Gastrocnemius medialis (tissue), 4 donors: Measurements from ENCODE around the gene RWDD2A. TPM values are rescaled to one million over a fixed set of nuclear protein-coding genes. Genes with fewer than 3 reads are reported as not detected.
A peak's percentile ranks its signal among the peaks of the same experiment; 100 is the strongest.

Experiments used
- ATAC-seq, 2 donors: fragments of 150-250 bp; one replicate each; pipeline ENCODE4 v1.9.1; 2016
- DNase-seq, 2 donors: peaks; one replicate each; pipeline ENCODE4 v3.0.0-alpha.2; 2019
- H3K27ac ChIP-seq, 4 donors: fragments of 200-600 bp; sonication (generic); 1 replicate in 1 of 4; 2 replicates in 3 of 4; pipeline ENCODE4 v1.5.1; 2016 to 2018; ENCODE audit warnings: mild to moderate bottlenecking in 2 of 4, moderate library complexity in 1 of 4
- H3K27me3 ChIP-seq, 3 donors: fragments of 200-600 bp; sonication (generic) in 2 of 3; 1 replicate in 1 of 3; 2 replicates in 2 of 3; pipeline versions ENCODE4 v1.5.1 to v1.6.0; 2016 to 2019; ENCODE audit warnings: mild to moderate bottlenecking in 1 of 3, moderate library complexity in 1 of 3
- H3K36me3 ChIP-seq, 2 donors: fragments of 200-600 bp; sonication (generic) in 1 of 2; one replicate each; pipeline ENCODE4 v1.5.1; 2017 to 2018
- H3K4me1 ChIP-seq, 2 donors: fragments of 200-600 bp; sonication (generic) in 1 of 2; one replicate each; pipeline ENCODE4 v1.5.1; 2016 to 2017; ENCODE audit warnings: mild to moderate bottlenecking in 2 of 2
- H3K4me3 ChIP-seq, 4 donors: fragments of 200-600 bp; sonication (generic) in 3 of 4; 1 replicate in 1 of 4; 2 replicates in 3 of 4; pipeline ENCODE4 v1.5.1; 2016 to 2019; ENCODE audit warnings: mild to moderate bottlenecking in 2 of 4
- H3K9me3 ChIP-seq, 3 donors: fragments of 200-600 bp; sonication (generic) in 2 of 3; 1 replicate in 1 of 3; 2 replicates in 2 of 3; pipeline ENCODE4 v1.5.1; 2016 to 2019
- POLR2A ChIP-seq, 2 donors: fragments of 450-650 bp; IDR thresholded peaks; one replicate each; pipeline ENCODE4 v1.6.1; 2017; ENCODE audit warnings: antibody characterized with exemption in 2 of 2, mild to moderate bottlenecking in 2 of 2, moderate library complexity in 2 of 2
- in situ Hi-C, 4 donors: fragments of 200-750 bp; cut with MboI; loops; one replicate each; pipeline versions ENCODE4 v1.15.0 to v1.8.0; 2017; ENCODE audit warnings: low sequenced_read_pairs in 4 of 4
- intact Hi-C: fragments of 100-400 bp; cut with DNase I; formaldehyde crosslinking; loops from one replicate; pipeline ENCODE4 v1.15.1; 2023; ENCODE audit warnings: low total_unique reads
- total RNA-seq, 4 donors: library from RNA; depleted of rRNA; stranded (reverse); fragments of >200 nt; gene quantifications; one replicate each; pipeline versions ENCODE4 v1.1.0 to v1.2.3, GENCODE V29; 2016
- TF ChIP-seq, protein P1 (sequence below), 5 experiments: fragments of 450-650 bp in 3 of 5; fragments of 200-600 bp in 2 of 5; sonication (generic) in 2 of 5; IDR thresholded peaks in 4 of 5; conservative IDR thresholded peaks in 1 of 5; 1 replicate in 4 of 5; 2 replicates in 1 of 5; pipeline ENCODE4 v1.5.1; 2016 to 2019; ENCODE audit warnings: antibody characterized with exemption in 5 of 5, mild to moderate bottlenecking in 3 of 5, moderate library complexity in 3 of 5

The RWDD2A gene
- total RNA-seq, 4 donors from 2014 or later, result 0.61 to 1.9 (median 1.2) TPM

DNA sequence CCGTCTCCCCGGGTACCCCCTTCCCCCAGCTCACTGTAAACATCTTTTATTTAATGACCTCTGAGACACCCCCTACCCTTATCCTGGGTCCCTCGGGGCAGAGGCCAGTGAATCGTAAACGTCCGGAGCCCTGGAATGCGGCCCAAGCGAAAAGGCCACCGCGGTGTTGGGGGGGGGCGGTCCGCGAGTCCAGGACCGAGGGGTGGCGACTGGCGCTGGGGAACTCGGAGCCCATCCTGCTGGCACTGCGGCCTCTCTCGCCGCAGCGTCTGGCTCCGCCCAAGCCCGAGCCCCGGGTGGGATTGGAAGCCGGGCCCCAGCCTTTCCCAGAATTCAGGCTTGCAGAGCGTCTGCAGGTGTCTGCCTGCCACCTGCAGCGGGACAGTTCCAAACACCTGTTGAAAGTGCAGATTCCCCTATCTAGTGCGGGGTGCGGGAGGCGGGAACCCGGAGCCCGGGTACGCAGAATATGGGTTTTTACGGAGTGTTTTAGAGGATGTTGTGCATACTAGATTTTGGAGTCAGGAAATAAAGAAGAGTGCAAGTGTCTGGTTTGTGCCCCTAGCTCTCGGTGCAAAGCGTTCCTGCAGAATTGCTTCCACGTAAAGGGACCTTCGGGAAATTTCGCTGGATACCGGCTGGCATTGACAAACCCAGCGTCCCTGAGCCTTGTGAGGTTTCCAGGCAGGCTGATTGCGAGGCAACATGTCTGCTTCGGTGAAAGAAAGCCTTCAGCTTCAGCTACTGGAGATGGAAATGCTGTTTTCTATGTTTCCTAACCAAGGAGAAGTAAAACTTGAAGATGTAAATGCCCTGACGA is 800 bp downstream of the RWDD2A start:
- in situ Hi-C loops, result loop anchor here in 2 of 4 donors (10.0 to 25.0 kb wide), 2 partner anchors 129 to 957 kb away; partner anchors contain the start of genes DOP1A (in 1 of the 2), IBTK (in 1 of the 2) and UBE3D (in 1 of the 2)
- peak; percentile 10 to 23 for DNase-seq

DNA sequence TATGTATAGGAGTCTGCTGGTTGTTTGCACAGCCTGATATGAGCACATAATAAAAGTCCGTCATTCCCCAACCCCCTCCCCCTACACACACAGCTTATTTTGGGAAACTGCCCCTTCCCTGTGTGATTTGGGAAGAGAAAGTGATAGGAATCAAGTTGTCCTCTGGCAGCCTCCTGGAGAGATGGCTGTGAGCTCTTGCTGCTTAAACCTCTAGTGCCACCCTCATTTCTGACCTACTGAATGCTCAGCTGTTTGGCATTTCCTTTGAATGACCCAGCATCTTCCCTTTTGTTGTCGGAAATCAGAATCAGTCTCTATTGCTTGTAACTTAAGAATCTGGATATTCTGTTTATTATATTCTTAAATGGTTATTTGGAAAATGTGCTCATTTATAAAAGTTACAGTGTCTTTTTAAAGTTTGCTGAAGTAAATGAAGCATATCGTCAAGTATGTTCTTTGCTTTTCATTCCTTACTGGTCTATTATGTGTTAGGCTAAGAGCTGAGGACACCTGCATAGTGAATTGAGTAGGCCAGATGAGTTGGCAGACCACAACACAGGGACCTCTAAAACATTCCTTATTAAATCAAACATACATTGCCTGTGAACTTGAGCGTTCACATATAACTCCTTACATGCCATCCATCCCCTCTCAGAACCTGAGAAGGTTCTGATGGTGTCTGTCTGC is 5.5 kb downstream of the RWDD2A start:
- DNase-seq (no peak), ATAC-seq (no peak)
- Histone ChIP-seq H3K36me3 (peaks cover 0 to 13% of the 10 kb centered on the region in 2 donors), H3K4me3 (no peak overlapping the region), H3K27ac (peak overlapping the region in 1 of 4 donors; percentile 62), H3K9me3 (no peaks in the 10 kb centered on the region), H3K4me1 (peaks cover 6 to 12% of the 10 kb centered on the region in 2 donors), H3K27me3 (no peaks in the 10 kb centered on the region)
- no peak for TF ChIP-seq POLR2A (IDR thresholded peaks at IDR 0.05)
- TF ChIP-seq, protein P1, sequence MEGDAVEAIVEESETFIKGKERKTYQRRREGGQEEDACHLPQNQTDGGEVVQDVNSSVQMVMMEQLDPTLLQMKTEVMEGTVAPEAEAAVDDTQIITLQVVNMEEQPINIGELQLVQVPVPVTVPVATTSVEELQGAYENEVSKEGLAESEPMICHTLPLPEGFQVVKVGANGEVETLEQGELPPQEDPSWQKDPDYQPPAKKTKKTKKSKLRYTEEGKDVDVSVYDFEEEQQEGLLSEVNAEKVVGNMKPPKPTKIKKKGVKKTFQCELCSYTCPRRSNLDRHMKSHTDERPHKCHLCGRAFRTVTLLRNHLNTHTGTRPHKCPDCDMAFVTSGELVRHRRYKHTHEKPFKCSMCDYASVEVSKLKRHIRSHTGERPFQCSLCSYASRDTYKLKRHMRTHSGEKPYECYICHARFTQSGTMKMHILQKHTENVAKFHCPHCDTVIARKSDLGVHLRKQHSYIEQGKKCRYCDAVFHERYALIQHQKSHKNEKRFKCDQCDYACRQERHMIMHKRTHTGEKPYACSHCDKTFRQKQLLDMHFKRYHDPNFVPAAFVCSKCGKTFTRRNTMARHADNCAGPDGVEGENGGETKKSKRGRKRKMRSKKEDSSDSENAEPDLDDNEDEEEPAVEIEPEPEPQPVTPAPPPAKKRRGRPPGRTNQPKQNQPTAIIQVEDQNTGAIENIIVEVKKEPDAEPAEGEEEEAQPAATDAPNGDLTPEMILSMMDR (IDR thresholded peaks at IDR 0.05 in 4 of 5, conservative IDR thresholded peaks at IDR 0.05 in 1 of 5), result no peak
- in situ Hi-C loops, result loop anchor here in 2 of 4 donors (10.0 to 25.0 kb wide), 2 partner anchors 134 to 961 kb away; partner anchors contain the start of genes DOP1A (in 1 of the 2), IBTK (in 1 of the 2) and UBE3D (in 1 of the 2)
- intact Hi-C loops, result loop anchor here (10.0 kb wide), 1 partner anchor 954 kb away; the partner anchor contains the start of gene IBTK

More for the DNA sequence above, 800 bp downstream of the RWDD2A start:
- peaks cover 0 to 8% of the 10 kb centered on the region in 2 donors for H3K36me3 ChIP-seq
- no peak for TF ChIP-seq POLR2A (IDR thresholded peaks at IDR 0.05)
- TF ChIP-seq, protein P1 (IDR thresholded peaks at IDR 0.05 in 4 of 5, conservative IDR thresholded peaks at IDR 0.05 in 1 of 5), result no peak
- H3K27ac ChIP-seq, result peak overlapping the region; percentile 80 to 90 (median 86)
- peak overlapping the region; percentile 83 to 96 (median 87) for H3K4me3 ChIP-seq
- peak; percentile 37 to 56 for ATAC-seq
- intact Hi-C loops, result loop anchor here (10.0 kb wide), 1 partner anchor 949 kb away; the partner anchor contains the start of gene IBTK
- no peaks in the 10 kb centered on the region for H3K9me3 ChIP-seq
- no peaks in the 10 kb centered on the region for H3K27me3 ChIP-seq
- H3K4me1 ChIP-seq, result peaks cover 6 to 13% of the 10 kb centered on the region in 2 donors

DNA sequence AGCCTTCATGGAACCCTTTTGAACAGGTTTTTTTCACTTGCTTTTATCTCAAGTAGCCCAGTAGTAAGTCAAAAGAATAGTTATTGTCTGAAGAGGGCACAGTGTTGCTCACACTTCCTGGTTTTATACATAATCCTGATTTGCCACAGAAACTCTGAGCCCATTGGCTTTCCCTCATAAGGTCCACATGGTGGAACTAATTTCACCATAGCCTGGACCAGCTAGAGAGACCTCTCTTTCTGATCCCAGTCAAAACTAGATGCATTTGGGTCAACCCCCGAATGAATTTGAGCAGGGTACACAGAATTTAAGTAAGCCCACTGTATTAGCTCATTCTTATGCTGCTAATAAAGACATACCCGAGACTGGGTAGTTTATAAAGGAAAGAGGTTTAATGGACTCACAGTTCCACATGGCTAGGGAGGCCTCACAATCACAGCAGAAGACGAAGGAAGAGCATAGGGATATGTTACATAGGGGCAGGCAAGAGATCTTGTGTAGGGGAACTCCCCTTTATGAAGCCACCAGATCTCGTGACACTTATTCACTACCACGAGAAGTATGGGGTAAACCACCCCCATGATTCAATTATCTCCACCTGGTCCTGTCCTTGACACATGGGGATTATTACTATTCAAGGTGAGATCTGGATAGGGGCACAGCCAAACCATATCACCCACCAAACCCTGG is 6.2 kb downstream of the RWDD2A start:
- ATAC-seq (peak; percentile 16 to 28), DNase-seq (no peak)
- Histone ChIP-seq H3K4me1 (peaks cover under 1 to 8% of the 10 kb centered on the region in 2 donors), H3K27me3 (no peaks in the 10 kb centered on the region), H3K36me3 (peaks cover 0 to 13% of the 10 kb centered on the region in 2 donors), H3K27ac (peak overlapping the region in 1 of 4 donors; percentile 62), H3K9me3 (no peaks in the 10 kb centered on the region), H3K4me3 (no peak overlapping the region)
- intact Hi-C loops (loop anchor here (10.0 kb wide), 1 partner anchor 955 kb away; the partner anchor contains the start of gene IBTK), in situ Hi-C loops (loop anchor here in 2 of 4 donors (10.0 to 25.0 kb wide), 2 partner anchors 135 to 962 kb away; partner anchors contain the start of genes DOP1A (in 1 of the 2), IBTK (in 1 of the 2) and UBE3D (in 1 of the 2))
- TF ChIP-seq, protein P1 (IDR thresholded peaks at IDR 0.05 in 4 of 5, conservative IDR thresholded peaks at IDR 0.05 in 1 of 5), result no peak
- TF ChIP-seq POLR2A (IDR thresholded peaks at IDR 0.05), result no peak

DNA sequence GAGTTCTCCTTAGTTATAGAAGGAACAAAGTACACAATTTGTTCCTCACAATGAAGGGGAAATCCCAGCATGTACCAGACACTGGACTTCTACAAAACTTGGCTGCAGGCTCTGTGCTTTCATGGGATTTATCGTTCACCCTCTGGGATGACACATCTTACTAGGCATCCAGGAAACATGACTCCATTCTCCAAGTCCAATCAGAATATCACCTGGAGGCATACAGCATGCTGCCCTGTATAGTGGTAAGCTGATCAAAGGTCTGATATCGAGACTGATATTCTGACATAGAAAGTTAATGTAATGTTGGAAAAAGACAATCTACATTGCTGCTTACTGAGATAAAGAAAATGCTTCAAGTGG is 6.7 kb downstream of the RWDD2A start:
- no peak for TF ChIP-seq POLR2A (IDR thresholded peaks at IDR 0.05)
- TF ChIP-seq, protein P1 (IDR thresholded peaks at IDR 0.05 in 4 of 5, conservative IDR thresholded peaks at IDR 0.05 in 1 of 5), result no peak
- intact Hi-C loops, result loop anchor here (10.0 kb wide), 1 partner anchor 955 kb away; the partner anchor contains the start of gene IBTK

More for the DNA sequence above, 6.7 kb downstream of the RWDD2A start:
- peaks cover 0 to 6% of the 10 kb centered on the region in 2 donors for H3K4me1 ChIP-seq
- no peaks in the 10 kb centered on the region for H3K27me3 ChIP-seq
- in situ Hi-C loops, result loop anchor here in 2 of 4 donors (10.0 to 25.0 kb wide), 2 partner anchors 135 to 963 kb away; partner anchors contain the start of genes DOP1A (in 1 of the 2), IBTK (in 1 of the 2) and UBE3D (in 1 of the 2)
- H3K9me3 ChIP-seq, result no peaks in the 10 kb centered on the region
- peak in 1 of 2 donors; percentile 17 for DNase-seq
- H3K36me3 ChIP-seq, result peaks cover 0 to 13% of the 10 kb centered on the region in 2 donors
- peak overlapping the region in 1 of 4 donors; percentile 62 for H3K27ac ChIP-seq
- peak; percentile 73 to 92 for ATAC-seq
- no peak overlapping the region for H3K4me3 ChIP-seq
